Measurements from ENCODE around the gene KCNIP4.

Gene KCNIP4

DNA sequence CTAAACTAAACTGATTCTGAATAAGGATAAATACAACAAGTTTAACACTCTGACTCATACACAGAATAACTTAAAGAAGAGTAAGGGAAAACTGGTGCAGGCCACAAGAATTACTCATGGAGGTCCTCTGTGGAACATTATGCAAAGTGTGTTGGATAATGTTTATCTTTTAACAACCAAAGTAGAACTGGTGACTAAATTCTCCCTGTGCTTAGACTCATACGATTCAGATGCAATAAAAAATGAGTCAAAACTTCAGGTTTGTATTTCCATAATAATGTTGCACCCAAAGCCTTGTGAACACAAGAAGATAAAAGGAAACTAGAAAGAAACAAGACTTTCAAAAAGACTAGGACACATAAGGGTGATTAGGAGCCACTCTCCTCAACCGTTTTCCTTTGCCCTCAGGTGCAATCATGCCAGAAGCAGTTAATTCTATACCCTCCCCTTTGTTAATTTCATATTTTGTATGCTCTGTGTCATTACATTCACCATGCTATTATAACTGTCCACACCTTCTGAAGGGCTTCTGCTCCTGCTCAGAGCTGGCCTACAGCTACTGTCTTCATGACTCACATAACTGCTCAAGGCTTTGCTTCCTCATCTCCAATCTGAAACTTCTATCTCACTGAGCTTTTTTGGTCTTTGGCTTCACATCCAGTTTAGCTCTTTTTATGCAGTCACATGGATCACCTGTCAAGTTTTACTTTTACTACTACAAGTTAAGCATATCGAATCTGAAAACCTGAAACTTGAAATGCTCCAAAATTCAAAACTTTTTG lies 60.2 kb downstream of the KCNIP4 start:
- Histone ChIP-seq H3K27ac (no peak overlapping the region), H3K36me3 (no peaks in the 10 kb centered on the region), H3K4me3 (ENCODE audit: low read depth in 1 of 2, low read length in 1 of 2) (no peak overlapping the region), H3K9me3 (no peaks in the 10 kb centered on the region), H3K27me3 (no peaks in the 10 kb centered on the region), H3K4me1 (ENCODE audit: control insufficient read depth in 1 of 2, insufficient read depth in 1 of 2, low read depth in 1 of 2, low read length in 1 of 2) (no peaks in the 10 kb centered on the region)
- TF ChIP-seq, protein P1, sequence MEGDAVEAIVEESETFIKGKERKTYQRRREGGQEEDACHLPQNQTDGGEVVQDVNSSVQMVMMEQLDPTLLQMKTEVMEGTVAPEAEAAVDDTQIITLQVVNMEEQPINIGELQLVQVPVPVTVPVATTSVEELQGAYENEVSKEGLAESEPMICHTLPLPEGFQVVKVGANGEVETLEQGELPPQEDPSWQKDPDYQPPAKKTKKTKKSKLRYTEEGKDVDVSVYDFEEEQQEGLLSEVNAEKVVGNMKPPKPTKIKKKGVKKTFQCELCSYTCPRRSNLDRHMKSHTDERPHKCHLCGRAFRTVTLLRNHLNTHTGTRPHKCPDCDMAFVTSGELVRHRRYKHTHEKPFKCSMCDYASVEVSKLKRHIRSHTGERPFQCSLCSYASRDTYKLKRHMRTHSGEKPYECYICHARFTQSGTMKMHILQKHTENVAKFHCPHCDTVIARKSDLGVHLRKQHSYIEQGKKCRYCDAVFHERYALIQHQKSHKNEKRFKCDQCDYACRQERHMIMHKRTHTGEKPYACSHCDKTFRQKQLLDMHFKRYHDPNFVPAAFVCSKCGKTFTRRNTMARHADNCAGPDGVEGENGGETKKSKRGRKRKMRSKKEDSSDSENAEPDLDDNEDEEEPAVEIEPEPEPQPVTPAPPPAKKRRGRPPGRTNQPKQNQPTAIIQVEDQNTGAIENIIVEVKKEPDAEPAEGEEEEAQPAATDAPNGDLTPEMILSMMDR (IDR thresholded peaks at IDR 0.05), result no peak

DNA sequence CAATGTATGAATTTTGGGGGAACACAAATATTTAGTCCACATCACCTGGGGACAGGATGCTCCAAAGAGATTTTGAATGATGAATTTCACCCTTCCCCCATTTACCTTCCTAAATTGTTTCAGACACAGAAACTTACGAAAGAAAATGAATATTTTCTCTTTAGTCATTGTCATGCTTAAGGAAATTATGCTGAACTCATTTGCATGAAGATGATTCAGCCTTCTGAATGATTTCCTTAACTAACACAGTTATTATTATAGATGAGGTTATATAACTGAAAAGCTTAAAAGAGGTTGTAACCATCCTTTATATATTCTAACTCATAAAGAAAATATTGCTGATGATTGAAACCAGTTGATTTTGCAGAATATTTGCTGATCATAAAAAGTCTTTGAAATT lies 61.1 kb downstream of the KCNIP4 start:
- Histone ChIP-seq H3K4me3 (ENCODE audit: low read depth in 1 of 2, low read length in 1 of 2) (no peak overlapping the region), H3K27ac (no peak overlapping the region), H3K36me3 (no peaks in the 10 kb centered on the region), H3K9me3 (no peaks in the 10 kb centered on the region), H3K4me1 (ENCODE audit: control insufficient read depth in 1 of 2, insufficient read depth in 1 of 2, low read depth in 1 of 2, low read length in 1 of 2) (no peaks in the 10 kb centered on the region), H3K27me3 (no peaks in the 10 kb centered on the region)
- TF ChIP-seq, protein P1 (IDR thresholded peaks at IDR 0.05), result no peak

DNA sequence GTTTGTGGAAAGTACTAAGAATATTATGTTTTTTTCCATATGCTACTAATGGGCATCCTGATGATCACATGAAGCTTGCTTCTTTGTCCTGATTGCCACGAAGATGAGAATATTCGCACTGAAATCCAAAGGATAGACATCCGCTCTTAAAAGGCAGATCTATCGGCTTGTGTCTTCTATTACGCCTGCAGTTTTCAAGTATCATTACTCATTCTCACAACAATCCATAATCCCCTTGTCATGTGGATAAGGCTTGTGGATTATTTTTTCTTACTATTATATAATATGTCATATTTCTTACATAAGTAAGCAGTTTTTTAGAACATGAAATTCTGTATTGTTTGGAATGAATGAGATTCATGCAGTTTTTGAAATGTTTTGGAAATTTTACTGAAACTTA lies 62.8 kb downstream of the KCNIP4 start:
- H3K27ac ChIP-seq, result no peak overlapping the region
- H3K9me3 ChIP-seq, result no peaks in the 10 kb centered on the region
- no peaks in the 10 kb centered on the region for H3K27me3 ChIP-seq
- H3K36me3 ChIP-seq, result no peaks in the 10 kb centered on the region
- TF ChIP-seq, protein P1 (IDR thresholded peaks at IDR 0.05), result no peak
- H3K4me3 ChIP-seq (ENCODE audit: low read depth in 1 of 2, low read length in 1 of 2), result no peak overlapping the region
- H3K4me1 ChIP-seq (ENCODE audit: control insufficient read depth in 1 of 2, insufficient read depth in 1 of 2, low read depth in 1 of 2, low read length in 1 of 2), result no peaks in the 10 kb centered on the region

DNA sequence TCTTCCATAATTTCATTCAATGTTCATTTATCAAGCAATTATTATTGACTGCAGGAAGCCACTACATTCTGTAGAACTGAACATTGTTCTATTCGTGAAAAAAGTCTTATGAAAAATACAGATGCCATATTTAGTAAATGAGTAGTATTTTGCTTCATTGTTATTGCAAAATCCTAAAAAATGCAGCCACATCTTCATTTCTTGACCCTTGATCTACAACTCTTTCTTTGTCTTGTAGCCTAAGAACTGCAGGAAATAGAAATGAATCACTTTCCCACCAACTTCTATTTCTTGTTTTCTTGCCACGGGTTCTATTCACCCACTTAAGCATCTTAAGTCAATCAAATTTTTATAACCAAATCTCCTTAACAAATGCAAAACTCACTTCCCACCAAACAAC lies 63.3 kb downstream of the KCNIP4 start:
- H3K27ac ChIP-seq, result no peak overlapping the region
- no peaks in the 10 kb centered on the region for H3K4me1 ChIP-seq (ENCODE audit: control insufficient read depth in 1 of 2, insufficient read depth in 1 of 2, low read depth in 1 of 2, low read length in 1 of 2)
- H3K9me3 ChIP-seq, result no peaks in the 10 kb centered on the region
- TF ChIP-seq, protein P1 (IDR thresholded peaks at IDR 0.05), result no peak
- H3K36me3 ChIP-seq, result no peaks in the 10 kb centered on the region
- H3K4me3 ChIP-seq (ENCODE audit: low read depth in 1 of 2, low read length in 1 of 2), result no peak overlapping the region
- no peaks in the 10 kb centered on the region for H3K27me3 ChIP-seq

DNA sequence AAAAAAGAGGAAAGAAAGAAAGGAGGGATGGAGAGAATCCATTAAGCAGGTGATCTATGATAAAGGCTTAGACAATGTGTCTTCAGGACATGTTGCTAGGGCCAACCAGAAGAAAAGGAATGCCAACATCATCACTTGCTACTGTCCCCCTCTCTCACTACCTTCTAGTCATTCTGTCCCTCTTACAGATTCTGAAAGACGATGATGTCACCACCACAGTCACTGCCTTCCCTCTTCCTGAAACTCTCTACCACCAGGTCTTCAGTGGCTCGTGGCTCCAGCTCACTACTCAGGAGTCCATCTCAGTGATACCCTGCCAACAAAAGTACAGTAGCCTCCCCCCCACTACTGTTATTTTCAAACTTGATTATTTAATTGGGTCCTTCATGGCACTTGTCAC lies 64.0 kb downstream of the KCNIP4 start:
- Histone ChIP-seq H3K4me1 (ENCODE audit: control insufficient read depth in 1 of 2, insufficient read depth in 1 of 2, low read depth in 1 of 2, low read length in 1 of 2) (no peaks in the 10 kb centered on the region), H3K4me3 (ENCODE audit: low read depth in 1 of 2, low read length in 1 of 2) (no peak overlapping the region), H3K27me3 (no peaks in the 10 kb centered on the region), H3K27ac (no peak overlapping the region), H3K9me3 (no peaks in the 10 kb centered on the region), H3K36me3 (no peaks in the 10 kb centered on the region)
- TF ChIP-seq, protein P1 (IDR thresholded peaks at IDR 0.05), result no peak

Measured in neutrophil (primary cell).